Heart right ventricle (tissue), 16 donors: ENCODE results near the gene CABLES2. TPM values are rescaled to one million over a fixed set of nuclear protein-coding genes. Genes with fewer than 3 reads are reported as not detected.

ENCODE experiments used
- ATAC-seq, 8 donors: fragments of 200-7000 bp; cut with Tn5 transposase; one replicate each; pipeline ENCODE4 v1.9.1; 2020; ENCODE audit warnings: mild to moderate bottlenecking in 8 of 8, moderate library complexity in 8 of 8, moderate number of reproducible peaks in 1 of 8
- DNase-seq, 2 donors: peaks; one replicate each; pipeline ENCODE4 v3.0.0-alpha.2; 2020
- H3K27ac ChIP-seq, 10 donors: fragments of 200-600 bp; sonication (generic) in 2 of 10; one replicate each; pipeline versions ENCODE4 v1.5.0 to v1.8.0; 2020 to 2022; ENCODE audit warnings: mild to moderate bottlenecking in 3 of 10
- H3K27me3 ChIP-seq, 7 donors: fragments of 200-600 bp; one replicate each; pipeline ENCODE4 v1.8.0; 2021 to 2022; ENCODE audit warnings: mild to moderate bottlenecking in 2 of 7
- H3K36me3 ChIP-seq, 9 donors: fragments of 200-600 bp; sonication (generic) in 1 of 9; one replicate each; pipeline versions ENCODE4 v1.5.0 to v1.8.0; 2020 to 2022; ENCODE audit warnings: mild to moderate bottlenecking in 2 of 9
- H3K4me1 ChIP-seq, 9 donors: fragments of 200-600 bp; sonication (generic) in 1 of 9; one replicate each; pipeline versions ENCODE4 v1.5.0 to v1.8.0; 2020 to 2022; ENCODE audit warnings: mild to moderate bottlenecking in 4 of 9
- H3K4me3 ChIP-seq, 10 donors: fragments of 200-600 bp; sonication (generic) in 2 of 10; one replicate each; pipeline versions ENCODE4 v1.5.0 to v1.8.0; 2020 to 2022; ENCODE audit warnings: mild to moderate bottlenecking in 7 of 10, moderate library complexity in 2 of 10
- H3K9me3 ChIP-seq, 11 donors: fragments of 200-600 bp in 10 of 11; sonication (generic) in 2 of 11; one replicate each; pipeline versions ENCODE4 v1.5.0 to v1.8.0; 2013 to 2022; ENCODE audit warnings: mild to moderate bottlenecking in 2 of 11, control low read depth in 1 of 11, moderate library complexity in 1 of 11
- CTCF ChIP-seq, 9 donors: fragments of 200-600 bp; sonication (generic) in 2 of 9; IDR thresholded peaks; one replicate each; pipeline versions ENCODE4 v1.5.0 to v1.8.0; 2021 to 2022; ENCODE audit warnings: antibody characterized with exemption in 9 of 9, mild to moderate bottlenecking in 5 of 9, moderate library complexity in 1 of 9
- WGBS, 2 donors: extraction: QIAGEN DNeasy Blood & Tissue Kit; methylation state at CpG; one replicate each; pipeline ENCODE4 v1.1.7; 2013; ENCODE audit warnings: inconsistent platforms in 1 of 2; 5-methylcytosine and 5-hydroxymethylcytosine counted together
- intact Hi-C, 10 donors: fragments of 100-400 bp; cut with DNase I; formaldehyde crosslinking; loops; one replicate each; pipeline versions ENCODE4 v1.11.1 to v1.14.2; 2022
- polyA plus RNA-seq, 2 donors: library from polyadenylated mRNA; stranded (reverse); fragments of 200-250 nt; gene quantifications; one replicate each; pipeline ENCODE4 v1.2.3, GENCODE V29; 2013
- total RNA-seq, 10 donors: library from RNA; stranded (reverse); fragmentation: NEBNext Ultra II Directional in 3 of 10; extraction: Animal tissue kit (Norgen Biotek cat#: 25700) in 3 of 10; gene quantifications; one replicate each; pipeline versions ENCODE4 v1.2.1 to v1.2.4, GENCODE V29; 2021 to 2023
- donor health status: Arrhythmogenic right ventricular cardiomyopathy.
- donor health status: ischemic (EF 13 %, LVEDD 7.1; RV severe dilation, severe dysfunction).
- donor health status: healthy with polysubstance abuse.
- donor health status: DM: no; HTN: yes; CAD: no.
- donor health status: DM: no; HTN: no; CAD: no.
- donor health status: ischemic (EF 25% LVEDD 6.9; RV normal size, moderate dysfunction).
- donor health status: ischemic (EF 25% LVEDD 5.7; RV mildly dilated, moderate dysfunction).
- donor health status: healthy.
- donor health status: DM: yes; HTN: yes; CAD: no.
- donor health status: Ischemic cardiomyopathy.
- donor health status: ischemic (EF 35%, LVEDD 5.7; RV mildly dilated, moderate dysfunction).
- donor health status: nonischemic (EF 11% LVEDD 7.7; RV severe dilation, severe dysfunction).
- donor health status: DM: yes; HTN: yes; CAD: no.
- donor health status: PGD.
- donor health status: ischemic (EF 29% LVEDD 5.4; RV normal size, mild dysfunction).
- donor health status: nonischemic (EF 23%, LVEDD 6.1; RV moderate dilation, normal function).

CABLES2 gene
- total and polyA plus RNA-seq, 12 donors = 2.9 to 11.9 (median 7.8) TPM

DNA sequence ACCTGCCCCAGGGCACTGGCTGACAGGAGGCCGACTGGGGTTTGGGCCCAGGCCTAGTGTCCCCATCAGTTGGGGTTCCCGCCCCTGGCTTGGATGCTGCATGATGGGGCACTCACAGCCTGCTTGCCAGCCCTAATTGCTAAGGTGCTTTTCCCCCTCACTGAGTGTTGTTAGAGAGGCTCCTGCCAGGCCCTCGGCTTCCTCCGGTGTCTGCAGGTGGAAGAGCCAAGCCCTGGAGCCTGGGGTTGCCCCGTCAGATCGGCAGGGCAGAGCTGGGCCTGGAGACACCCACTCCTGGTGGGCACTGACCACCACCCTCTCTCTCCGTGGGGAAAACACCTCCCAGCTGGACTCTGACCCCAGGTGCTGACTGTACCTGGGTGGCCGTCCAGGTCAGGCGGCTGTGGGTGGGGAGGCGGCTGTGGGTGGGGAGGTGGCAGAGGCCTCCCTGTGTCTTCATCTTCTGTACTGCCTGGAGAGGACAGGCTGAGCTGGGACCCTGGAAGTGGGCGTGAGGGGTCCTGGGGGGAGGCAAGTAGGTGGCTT is 6.0 kb upstream of the CABLES2 start:
- 90 to 91% methylated on average over 11 of the region's 11 CpGs for WGBS, 2 donors
- H3K27me3 ChIP-seq = peaks cover 0 to 11% (median 0%) of the 10 kb centered on the region in 7 donors
- DNase-seq = no peak
- no peak overlapping the region for H3K27ac ChIP-seq
- intact Hi-C loops = loop anchor here in 5 of 10 donors (5.0 to 10.0 kb wide), 5 partner anchors 74 to 202 kb away; no protein-coding TSS in a partner anchor
- no peak for ATAC-seq
- no peak overlapping the region for H3K4me3 ChIP-seq
- no peaks in the 10 kb centered on the region for H3K9me3 ChIP-seq
- no peaks in the 10 kb centered on the region for H3K36me3 ChIP-seq
- peaks cover 0 to 11% (median 8%) of the 10 kb centered on the region in 9 donors for H3K4me1 ChIP-seq
- no peak for TF ChIP-seq CTCF (IDR thresholded peaks at IDR 0.05)

DNA sequence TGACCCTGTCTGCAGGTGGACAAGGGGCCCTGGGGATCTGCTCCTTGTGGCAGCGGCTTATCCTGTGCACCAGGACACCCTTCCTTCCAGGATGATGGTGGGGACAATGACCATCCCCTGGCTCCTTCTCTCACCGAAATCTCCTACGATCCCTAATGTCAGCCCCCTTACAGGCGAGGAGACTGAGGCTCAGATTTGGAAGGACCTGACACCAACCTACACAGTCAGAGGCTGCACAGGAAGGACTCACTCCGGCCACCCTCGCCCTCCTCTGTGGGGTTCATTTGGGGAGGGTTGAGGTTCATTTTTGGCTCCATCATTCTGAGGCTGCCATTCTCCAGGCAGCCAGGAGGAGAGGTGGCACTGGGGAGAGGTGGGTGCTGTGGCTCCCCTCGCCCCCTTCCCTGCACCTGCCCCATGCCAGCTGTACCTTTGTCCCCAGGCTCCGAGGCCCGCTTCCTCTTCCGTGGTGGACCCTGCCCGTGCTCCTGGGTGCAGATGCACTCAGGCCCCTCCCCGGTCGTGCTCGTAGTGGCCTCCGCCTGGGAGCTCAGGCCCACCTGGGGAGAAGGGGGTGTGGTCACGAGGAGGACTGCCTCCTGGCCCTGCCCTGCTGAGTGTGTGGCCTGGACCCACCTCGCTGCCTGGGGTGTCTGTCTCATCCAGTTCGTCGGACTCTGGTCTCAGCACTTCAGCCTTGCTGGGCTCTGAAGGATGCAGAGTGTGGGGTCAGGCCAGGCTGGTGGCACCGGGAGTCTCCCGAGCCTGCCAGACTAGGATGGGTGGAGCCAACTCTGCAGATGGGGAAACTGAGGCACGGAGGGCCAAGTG is 5.3 kb upstream of the CABLES2 start:
- Histone ChIP-seq H3K9me3 (no peaks in the 10 kb centered on the region), H3K27ac (no peak overlapping the region), H3K4me3 (no peak overlapping the region), H3K36me3 (no peaks in the 10 kb centered on the region), H3K4me1 (peaks cover 3 to 18% (median 13%) of the 10 kb centered on the region in 9 donors), H3K27me3 (peaks cover 0 to 11% (median 0%) of the 10 kb centered on the region in 7 donors)
- no peak for TF ChIP-seq CTCF (IDR thresholded peaks at IDR 0.05)
- ATAC-seq = no peak
- intact Hi-C loops = loop anchor here in 5 of 10 donors (5.0 to 10.0 kb wide), 5 partner anchors 75 to 202 kb away; no protein-coding TSS in a partner anchor
- no peak for DNase-seq
- WGBS, 2 donors = 82% methylated on average over 22 of the region's 22 CpGs

GRCh38 chr20:62411479-62412193 is 4.6 kb upstream of the CABLES2 start:
- no peaks in the 10 kb centered on the region for H3K36me3 ChIP-seq
- WGBS, 2 donors = 79 to 85% methylated on average over 24 of the region's 24 CpGs
- H3K9me3 ChIP-seq = no peaks in the 10 kb centered on the region
- ATAC-seq (no peak), DNase-seq (no peak)
- no peak for TF ChIP-seq CTCF (IDR thresholded peaks at IDR 0.05)
- intact Hi-C loops = loop anchor here in 6 of 10 donors (2.0 to 10.0 kb wide), 6 partner anchors 76 to 203 kb away; no protein-coding TSS in a partner anchor
- no peak overlapping the region for H3K27ac ChIP-seq
- peaks cover 5 to 19% (median 15%) of the 10 kb centered on the region in 9 donors for H3K4me1 ChIP-seq
- peaks cover 0 to 6% (median 0%) of the 10 kb centered on the region in 7 donors for H3K27me3 ChIP-seq
- no peak overlapping the region for H3K4me3 ChIP-seq
